Loucy (cell line): ENCODE results near the gene CPA4.

ENCODE experiments used
- EZH2phosphoT487 ChIP-seq: fragments of 200-600 bp; IDR thresholded peaks from 2 replicates; pipeline ENCODE4 v1.6.1; 2018; ENCODE audit warnings: antibody characterized with exemption, mild to moderate bottlenecking, moderate library complexity, borderline replicate concordance
- TF ChIP-seq, protein P1 (sequence below): fragments of 200-600 bp; sonication (generic); conservative IDR thresholded peaks from 2 replicates; pipeline ENCODE4 v1.5.1; 2014; ENCODE audit warnings: mild to moderate bottlenecking, antibody characterized with exemption, low read length

DNA sequence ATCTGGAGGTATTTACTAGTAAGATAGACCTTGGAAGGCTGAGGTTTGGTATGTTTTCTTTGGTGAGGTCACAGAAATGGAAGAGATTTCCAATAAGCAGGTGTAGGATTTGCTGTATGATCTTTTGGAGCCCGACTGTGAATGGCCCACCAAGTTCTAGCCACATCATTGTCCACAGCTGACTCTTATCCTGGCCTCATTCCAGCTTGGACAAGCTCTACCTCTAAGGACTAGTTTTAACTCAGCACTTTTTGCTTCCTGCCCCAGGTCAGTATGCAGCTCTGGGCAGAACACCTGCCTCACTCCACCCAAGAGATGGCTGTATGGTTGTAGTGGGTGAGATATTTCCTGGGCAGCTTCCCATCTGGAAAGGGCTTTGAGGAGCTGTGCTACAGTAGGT, 6.1 kb upstream of the CPA4 start:
- no peak for TF ChIP-seq EZH2phosphoT487
- TF ChIP-seq, protein P1, sequence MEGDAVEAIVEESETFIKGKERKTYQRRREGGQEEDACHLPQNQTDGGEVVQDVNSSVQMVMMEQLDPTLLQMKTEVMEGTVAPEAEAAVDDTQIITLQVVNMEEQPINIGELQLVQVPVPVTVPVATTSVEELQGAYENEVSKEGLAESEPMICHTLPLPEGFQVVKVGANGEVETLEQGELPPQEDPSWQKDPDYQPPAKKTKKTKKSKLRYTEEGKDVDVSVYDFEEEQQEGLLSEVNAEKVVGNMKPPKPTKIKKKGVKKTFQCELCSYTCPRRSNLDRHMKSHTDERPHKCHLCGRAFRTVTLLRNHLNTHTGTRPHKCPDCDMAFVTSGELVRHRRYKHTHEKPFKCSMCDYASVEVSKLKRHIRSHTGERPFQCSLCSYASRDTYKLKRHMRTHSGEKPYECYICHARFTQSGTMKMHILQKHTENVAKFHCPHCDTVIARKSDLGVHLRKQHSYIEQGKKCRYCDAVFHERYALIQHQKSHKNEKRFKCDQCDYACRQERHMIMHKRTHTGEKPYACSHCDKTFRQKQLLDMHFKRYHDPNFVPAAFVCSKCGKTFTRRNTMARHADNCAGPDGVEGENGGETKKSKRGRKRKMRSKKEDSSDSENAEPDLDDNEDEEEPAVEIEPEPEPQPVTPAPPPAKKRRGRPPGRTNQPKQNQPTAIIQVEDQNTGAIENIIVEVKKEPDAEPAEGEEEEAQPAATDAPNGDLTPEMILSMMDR = no peak
